ENCODE results near the gene NFATC2. TPM values are rescaled to one million over a fixed set of nuclear protein-coding genes. Genes with fewer than 3 reads are reported as not detected.

NFATC2 gene
- total RNA-seq, 1 experiment from 2014 or later = 5.0 TPM

DNA sequence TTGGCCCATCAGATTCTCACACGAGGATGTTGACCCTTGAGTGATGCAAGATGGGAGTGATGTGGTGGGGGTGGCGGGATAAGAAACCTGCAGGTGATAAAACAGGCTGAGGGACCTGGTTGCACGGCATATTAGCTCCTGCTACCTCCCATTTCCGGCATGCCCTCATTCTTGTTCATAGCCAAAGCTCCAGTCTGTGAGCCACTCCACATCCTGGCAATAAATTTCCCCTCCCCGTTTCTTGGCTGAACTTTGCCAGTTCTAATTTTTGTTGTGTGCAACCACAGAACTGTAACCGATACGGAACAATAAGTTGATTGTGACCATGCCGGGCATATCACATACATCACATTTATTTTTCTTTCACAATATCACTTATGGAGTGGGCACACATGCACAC, 41.6 kb upstream of the NFATC2 start (continued):
- TF ChIP-seq, protein P1, sequence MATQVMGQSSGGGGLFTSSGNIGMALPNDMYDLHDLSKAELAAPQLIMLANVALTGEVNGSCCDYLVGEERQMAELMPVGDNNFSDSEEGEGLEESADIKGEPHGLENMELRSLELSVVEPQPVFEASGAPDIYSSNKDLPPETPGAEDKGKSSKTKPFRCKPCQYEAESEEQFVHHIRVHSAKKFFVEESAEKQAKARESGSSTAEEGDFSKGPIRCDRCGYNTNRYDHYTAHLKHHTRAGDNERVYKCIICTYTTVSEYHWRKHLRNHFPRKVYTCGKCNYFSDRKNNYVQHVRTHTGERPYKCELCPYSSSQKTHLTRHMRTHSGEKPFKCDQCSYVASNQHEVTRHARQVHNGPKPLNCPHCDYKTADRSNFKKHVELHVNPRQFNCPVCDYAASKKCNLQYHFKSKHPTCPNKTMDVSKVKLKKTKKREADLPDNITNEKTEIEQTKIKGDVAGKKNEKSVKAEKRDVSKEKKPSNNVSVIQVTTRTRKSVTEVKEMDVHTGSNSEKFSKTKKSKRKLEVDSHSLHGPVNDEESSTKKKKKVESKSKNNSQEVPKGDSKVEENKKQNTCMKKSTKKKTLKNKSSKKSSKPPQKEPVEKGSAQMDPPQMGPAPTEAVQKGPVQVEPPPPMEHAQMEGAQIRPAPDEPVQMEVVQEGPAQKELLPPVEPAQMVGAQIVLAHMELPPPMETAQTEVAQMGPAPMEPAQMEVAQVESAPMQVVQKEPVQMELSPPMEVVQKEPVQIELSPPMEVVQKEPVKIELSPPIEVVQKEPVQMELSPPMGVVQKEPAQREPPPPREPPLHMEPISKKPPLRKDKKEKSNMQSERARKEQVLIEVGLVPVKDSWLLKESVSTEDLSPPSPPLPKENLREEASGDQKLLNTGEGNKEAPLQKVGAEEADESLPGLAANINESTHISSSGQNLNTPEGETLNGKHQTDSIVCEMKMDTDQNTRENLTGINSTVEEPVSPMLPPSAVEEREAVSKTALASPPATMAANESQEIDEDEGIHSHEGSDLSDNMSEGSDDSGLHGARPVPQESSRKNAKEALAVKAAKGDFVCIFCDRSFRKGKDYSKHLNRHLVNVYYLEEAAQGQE (IDR thresholded peaks at IDR 0.05; ENCODE audit: low read depth) = no peak
- TF ChIP-seq POLR2AphosphoS5 (IDR thresholded peaks at IDR 0.05; ENCODE audit: low read depth, low read length) = no peak
- no peak for TF ChIP-seq ZFX (IDR thresholded peaks at IDR 0.05)

DNA sequence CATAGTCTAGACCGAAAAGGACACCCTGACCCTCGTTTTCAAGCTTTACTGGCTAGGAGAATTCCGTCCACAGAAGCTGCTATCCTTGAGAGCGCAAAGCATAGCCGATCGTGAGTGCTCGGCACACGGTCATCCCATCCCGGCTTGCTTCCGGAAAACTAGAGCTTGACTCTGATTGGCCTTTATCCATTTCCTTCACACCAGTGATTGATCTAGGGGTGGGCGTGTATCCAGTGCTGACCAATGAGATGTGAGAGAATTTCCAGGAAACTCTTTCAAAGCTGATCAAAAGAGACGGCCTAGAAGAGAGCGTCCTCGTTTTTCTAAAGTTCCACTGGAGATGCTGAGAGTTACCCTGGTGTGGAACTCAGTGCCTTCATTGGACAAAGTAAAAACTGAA, 41.0 kb upstream of the NFATC2 start:
- BruUV-seq (replicated peaks) = no TSS peak
- Histone ChIP-seq H3K4me2 (ENCODE audit: low read length) (no peak overlapping the region), H4K20me1 (ENCODE audit: insufficient read depth) (no peaks in the 10 kb centered on the region), H3K36me3 (ENCODE audit: control insufficient read depth in 1 of 2, insufficient read depth in 2 of 2, low read length in 2 of 2) (no peaks in the 10 kb centered on the region), H2AFZ (ENCODE audit: low read depth, low read length, poor library complexity, severe bottlenecking) (no peak overlapping the region), H3K79me2 (ENCODE audit: insufficient read depth, low read length) (no peaks in the 10 kb centered on the region), H3K9me2 (ENCODE audit: insufficient read depth) (no peaks in the 10 kb centered on the region), H3K27ac (ENCODE audit: low read depth, low read length) (no peak overlapping the region), H3K9me3 (ENCODE audit: control insufficient read depth in 1 of 2, insufficient read depth in 1 of 2, low read depth in 1 of 2, low read length in 2 of 2) (no peaks in the 10 kb centered on the region), H3K4me1 (ENCODE audit: control insufficient read depth in 1 of 2, insufficient read depth in 2 of 2, low read length in 2 of 2) (peaks cover 9 to 35% of the 10 kb centered on the region in 2 experiments; a peak in 3 of 4 replicates), H3K9ac (ENCODE audit: low read length) (no peak overlapping the region), H3K4me3 (replicated peaks in 1 of 2; ENCODE audit: low read depth in 1 of 2, low read length in 2 of 2) (no peak overlapping the region), H3K27me3 (ENCODE audit: insufficient read depth, low read length) (no peaks in the 10 kb centered on the region)
- ATAC-seq (no peak), DNase-seq (ENCODE audit: low read depth, low spot score) (no peak)
- ChIA-PET RAD21 (ENCODE audit: low non-redundant PET in 1 of 2, low total read pairs in 2 of 2, uncharacterized antibody in 2 of 2, unreplicated experiment in 2 of 2) (no interaction called here), CTCF (no interaction called here), POLR2A (no interaction called here)
- intact Hi-C loops (cut with micrococcal nuclease) = no loop called here
- TF ChIP-seq SP1 (IDR thresholded peaks at IDR 0.05; ENCODE audit: low read depth) (no peak), ZFX (IDR thresholded peaks at IDR 0.05) (no peak), RAD21 (IDR thresholded peaks at IDR 0.05; ENCODE audit: low read depth) (no peak), MAX (IDR thresholded peaks at IDR 0.05) (no peak), FOSL1 (IDR thresholded peaks at IDR 0.05; ENCODE audit: low read depth) (no peak), CEBPB (IDR thresholded peaks at IDR 0.05; ENCODE audit: low read depth) (no peak), CTCF (IDR thresholded peaks at IDR 0.05 in 2 of 3, conservative IDR thresholded peaks at IDR 0.05 in 1 of 3; ENCODE audit: borderline replicate concordance in 1 of 3, insufficient read depth in 1 of 3, low read depth in 2 of 3, low read length in 2 of 3) (no peak), POLR2A (IDR thresholded peaks at IDR 0.05; ENCODE audit: borderline replicate concordance, extremely low read depth, insufficient read depth, insufficient read length) (no peak), YY1 (IDR thresholded peaks at IDR 0.05; ENCODE audit: extremely low read depth, insufficient replicate concordance, low read depth, low read length) (no peak), ATF3 (IDR thresholded peaks at IDR 0.05) (no peak), ELF1 (IDR thresholded peaks at IDR 0.05; ENCODE audit: borderline replicate concordance, low read depth) (no peak), CBX3 (IDR thresholded peaks at IDR 0.05; ENCODE audit: low read depth) (no peak), ZNF274 (IDR thresholded peaks at IDR 0.05; ENCODE audit: low read depth, low read length) (no peak)
- TF ChIP-seq, protein P1 (IDR thresholded peaks at IDR 0.05; ENCODE audit: low read depth) = no peak

Measured in HCT116 (cell line).